Measurements from ENCODE around the gene EIPR1.

Gene EIPR1

GRCh38 chr2:3196716-3197115 is 180.9 kb downstream of the EIPR1 start:
- DNase-seq = no peak
- peaks cover 8% of the 10 kb centered on the region for H3K36me3 Mint-ChIP-seq
- no peaks in the 10 kb centered on the region for H3K27me3 Mint-ChIP-seq
- H3K4me1 Mint-ChIP-seq = no peaks in the 10 kb centered on the region
- H3K9me3 Mint-ChIP-seq = no peaks in the 10 kb centered on the region
- CTCF ChIA-PET = interaction anchor here (1.2 kb wide), 1 partner anchor 9 kb away, joined by 4 read pairs; no protein-coding TSS in a partner anchor
- H3K4me3 Mint-ChIP-seq = no peak overlapping the region
- no peak overlapping the region for H3K27ac Mint-ChIP-seq

GRCh38 chr2:3195641-3196476 is 181.8 kb downstream of the EIPR1 start:
- no peaks in the 10 kb centered on the region for H3K4me1 Mint-ChIP-seq
- DNase-seq = no peak
- H3K27me3 Mint-ChIP-seq = no peaks in the 10 kb centered on the region
- H3K9me3 Mint-ChIP-seq = no peaks in the 10 kb centered on the region
- CTCF ChIA-PET = interaction anchor here (1.2 kb wide), 1 partner anchor 10 kb away, joined by 4 read pairs; no protein-coding TSS in a partner anchor
- H3K27ac Mint-ChIP-seq = no peak overlapping the region
- H3K4me3 Mint-ChIP-seq = no peak overlapping the region
- peaks cover 8% of the 10 kb centered on the region for H3K36me3 Mint-ChIP-seq

GRCh38 chr2:3194828-3195227 is 182.8 kb downstream of the EIPR1 start:
- CTCF ChIA-PET = no interaction called here
- Mint-ChIP-seq H3K36me3 (peaks cover 7% of the 10 kb centered on the region), H3K27ac (no peak overlapping the region), H3K27me3 (no peaks in the 10 kb centered on the region), H3K4me3 (no peak overlapping the region), H3K4me1 (no peaks in the 10 kb centered on the region), H3K9me3 (no peaks in the 10 kb centered on the region)
- DNase-seq = no peak

GRCh38 chr2:3193443-3194330 is 183.9 kb downstream of the EIPR1 start:
- DNase-seq = no peak
- Mint-ChIP-seq H3K9me3 (no peaks in the 10 kb centered on the region), H3K27ac (no peak overlapping the region), H3K4me3 (no peak overlapping the region), H3K36me3 (peaks cover 10% of the 10 kb centered on the region), H3K27me3 (no peaks in the 10 kb centered on the region), H3K4me1 (no peaks in the 10 kb centered on the region)
- CTCF ChIA-PET = no interaction called here

- H3K9me3 Mint-ChIP-seq = no peaks in the 10 kb centered on the region
- H3K27ac Mint-ChIP-seq = no peak overlapping the region
- peaks cover 10% of the 10 kb centered on the region for H3K36me3 Mint-ChIP-seq
- CTCF ChIA-PET = no interaction called here
- no peaks in the 10 kb centered on the region for H3K27me3 Mint-ChIP-seq
- DNase-seq = no peak
- H3K4me1 Mint-ChIP-seq = no peaks in the 10 kb centered on the region
- H3K4me3 Mint-ChIP-seq = no peak overlapping the region
Measured at GRCh38 chr2:3192920-3193319, 184.7 kb downstream of the EIPR1 start.

- Mint-ChIP-seq H3K27ac (no peak overlapping the region), H3K36me3 (peaks cover 10% of the 10 kb centered on the region), H3K9me3 (no peaks in the 10 kb centered on the region), H3K4me1 (no peaks in the 10 kb centered on the region), H3K4me3 (no peak overlapping the region), H3K27me3 (no peaks in the 10 kb centered on the region)
- DNase-seq = no peak
- CTCF ChIA-PET = no interaction called here
Measured at GRCh38 chr2:3192281-3192818, 185.3 kb downstream of the EIPR1 start.

- CTCF ChIA-PET = no interaction called here
Measured at GRCh38 chr2:3189961-3190360, 187.7 kb downstream of the EIPR1 start.

GRCh38 chr2:3189076-3189591 is 188.5 kb downstream of the EIPR1 start:
- Mint-ChIP-seq H3K27ac (no peak overlapping the region), H3K9me3 (no peaks in the 10 kb centered on the region), H3K4me3 (no peak overlapping the region), H3K4me1 (no peaks in the 10 kb centered on the region), H3K36me3 (peaks cover 3% of the 10 kb centered on the region), H3K27me3 (no peaks in the 10 kb centered on the region)
- CTCF ChIA-PET = no interaction called here
- DNase-seq = no peak

More at GRCh38 chr2:3189961-3190360, 187.7 kb downstream of the EIPR1 start:
- Mint-ChIP-seq H3K27me3 (no peaks in the 10 kb centered on the region), H3K36me3 (peaks cover 5% of the 10 kb centered on the region), H3K4me1 (no peaks in the 10 kb centered on the region), H3K4me3 (no peak overlapping the region), H3K9me3 (no peaks in the 10 kb centered on the region), H3K27ac (no peak overlapping the region)
- no peak for DNase-seq

GRCh38 chr2:3188405-3188946 is 189.1 kb downstream of the EIPR1 start:
- peak overlapping the region; percentile 52 for H3K27ac Mint-ChIP-seq
- H3K4me1 Mint-ChIP-seq = no peaks in the 10 kb centered on the region
- H3K4me3 Mint-ChIP-seq = no peak overlapping the region
- DNase-seq = no peak
- CTCF ChIA-PET = no interaction called here
- H3K36me3 Mint-ChIP-seq = peaks cover 3% of the 10 kb centered on the region
- H3K9me3 Mint-ChIP-seq = no peaks in the 10 kb centered on the region
- no peaks in the 10 kb centered on the region for H3K27me3 Mint-ChIP-seq

GRCh38 chr2:3187467-3187866 is 190.2 kb downstream of the EIPR1 start:
- H3K4me1 Mint-ChIP-seq = no peaks in the 10 kb centered on the region
- H3K4me3 Mint-ChIP-seq = no peak overlapping the region
- no peaks in the 10 kb centered on the region for H3K27me3 Mint-ChIP-seq
- no peak overlapping the region for H3K27ac Mint-ChIP-seq
- CTCF ChIA-PET = no interaction called here
- no peak for DNase-seq
- peaks cover 3% of the 10 kb centered on the region for H3K36me3 Mint-ChIP-seq
- no peaks in the 10 kb centered on the region for H3K9me3 Mint-ChIP-seq

- DNase-seq = no peak
- H3K36me3 Mint-ChIP-seq = peaks cover 3% of the 10 kb centered on the region
- H3K4me3 Mint-ChIP-seq = no peak overlapping the region
- no peaks in the 10 kb centered on the region for H3K27me3 Mint-ChIP-seq
- CTCF ChIA-PET = no interaction called here
- H3K9me3 Mint-ChIP-seq = no peaks in the 10 kb centered on the region
- no peaks in the 10 kb centered on the region for H3K4me1 Mint-ChIP-seq
- H3K27ac Mint-ChIP-seq = no peak overlapping the region
Measured at GRCh38 chr2:3186766-3187165, 190.9 kb downstream of the EIPR1 start.

- no peak for DNase-seq
- no peaks in the 10 kb centered on the region for H3K4me1 Mint-ChIP-seq
- no peaks in the 10 kb centered on the region for H3K9me3 Mint-ChIP-seq
- CTCF ChIA-PET = no interaction called here
- no peak overlapping the region for H3K4me3 Mint-ChIP-seq
- H3K27me3 Mint-ChIP-seq = no peaks in the 10 kb centered on the region
- H3K36me3 Mint-ChIP-seq = peaks cover 3% of the 10 kb centered on the region
- no peak overlapping the region for H3K27ac Mint-ChIP-seq
Measured at GRCh38 chr2:3185910-3186309, 191.7 kb downstream of the EIPR1 start.

GRCh38 chr2:3185256-3185655 is 192.4 kb downstream of the EIPR1 start:
- Mint-ChIP-seq H3K9me3 (no peaks in the 10 kb centered on the region), H3K27me3 (no peaks in the 10 kb centered on the region), H3K4me3 (no peak overlapping the region), H3K36me3 (peaks cover 3% of the 10 kb centered on the region), H3K4me1 (no peaks in the 10 kb centered on the region), H3K27ac (no peak overlapping the region)
- no peak for DNase-seq
- CTCF ChIA-PET = no interaction called here

GRCh38 chr2:3184167-3184566 is 193.5 kb downstream of the EIPR1 start:
- CTCF ChIA-PET = no interaction called here
- no peak for DNase-seq
- Mint-ChIP-seq H3K4me1 (no peaks in the 10 kb centered on the region), H3K36me3 (no peaks in the 10 kb centered on the region), H3K9me3 (no peaks in the 10 kb centered on the region), H3K27me3 (no peaks in the 10 kb centered on the region), H3K4me3 (no peak overlapping the region), H3K27ac (no peak overlapping the region)

Measured in activated naive CD4-positive, alpha-beta T cell treated with anti-CD3 and anti-CD28 coated beads, Interleukin-2, amount 10 ng/mL, durations not matched to agents 7 days and 5 days (primary cell).